ENCODE data around the gene COQ9. TPM values are rescaled to one million over a fixed set of nuclear protein-coding genes. Genes with fewer than 3 reads are reported as not detected.

COQ9 gene
- total RNA-seq, 1 experiment from 2014 or later = 32.9 TPM

DNA sequence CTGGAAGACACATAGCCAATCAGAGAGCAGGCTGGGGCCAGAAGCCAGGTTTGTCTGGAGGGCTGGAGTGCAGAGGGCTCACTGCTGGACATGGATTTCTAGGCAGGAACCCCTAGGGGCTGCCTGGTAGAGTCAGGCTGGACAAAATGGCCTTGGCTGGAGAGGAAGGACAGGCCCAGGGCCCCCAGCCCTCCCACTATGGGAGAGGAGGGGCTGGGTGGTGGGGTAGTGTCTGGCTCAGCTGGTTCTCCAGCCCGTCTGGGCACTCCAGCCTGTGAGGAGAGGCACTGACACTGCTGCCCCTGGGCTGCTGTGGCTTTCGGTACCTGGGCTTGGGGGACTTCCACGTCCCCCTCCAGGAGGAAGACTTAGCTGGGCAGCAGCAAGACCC is 60.8 kb downstream of the COQ9 start:
- Histone ChIP-seq H3K14ac (ENCODE audit: insufficient read depth, low read length) (no peak overlapping the region), H2BK15ac (ENCODE audit: low read depth, low read length) (no peak overlapping the region), H4K8ac (replicated peaks; ENCODE audit: insufficient read length, low read depth, low read length) (no peak overlapping the region), H3K4me2 (ENCODE audit: insufficient read depth, insufficient read length, low read length) (no peak overlapping the region), H2AFZ (ENCODE audit: low read length) (no peak overlapping the region), H4K20me1 (ENCODE audit: control insufficient read depth, insufficient read depth, insufficient read length) (no peaks in the 10 kb centered on the region), H3K27me3 (ENCODE audit: insufficient read depth, low read length) (no peaks in the 10 kb centered on the region), H2BK120ac (ENCODE audit: low read depth, low read length, poor library complexity, severe bottlenecking) (no peak overlapping the region), H3K9me3 (ENCODE audit: control insufficient read depth, low read depth, low read length) (no peaks in the 10 kb centered on the region), H3K4me1 (ENCODE audit: insufficient read depth, low read length) (no peaks in the 10 kb centered on the region), H3K9ac (ENCODE audit: extremely low read depth, insufficient read length, low read length) (no peak overlapping the region), H2BK12ac (ENCODE audit: insufficient read length, low read depth, low read length) (no peak overlapping the region), H3K79me2 (ENCODE audit: insufficient read depth, low read length) (no peaks in the 10 kb centered on the region), H3K23ac (ENCODE audit: insufficient read length, low read depth, low read length) (no peak overlapping the region), H2BK20ac (ENCODE audit: low read depth, low read length, poor library complexity, severe bottlenecking) (no peak overlapping the region), H4K91ac (ENCODE audit: insufficient read length, low read depth, low read length) (no peak overlapping the region), H3T11ph (ENCODE audit: low read length) (no peak overlapping the region), H3K4ac (ENCODE audit: low read depth, low read length) (no peak overlapping the region), H4K5ac (ENCODE audit: insufficient read length, low read depth, low read length) (no peak overlapping the region), H3K18ac (ENCODE audit: insufficient read length, low read depth, low read length) (no peak overlapping the region), H2AK5ac (ENCODE audit: insufficient read length, low read length) (no peak overlapping the region), H3K79me1 (ENCODE audit: insufficient read depth, low read depth, low read length, poor library complexity, severe bottlenecking) (no peaks in the 10 kb centered on the region), H3K56ac (ENCODE audit: insufficient read length, low read depth, low read length) (no peak overlapping the region), H3K23me2 (ENCODE audit: insufficient read length, low read depth, low read length, poor library complexity, severe bottlenecking) (no peaks in the 10 kb centered on the region), H3K27ac (ENCODE audit: insufficient read length, low read depth, low read length) (no peak overlapping the region), H2BK5ac (ENCODE audit: insufficient read length, low read length) (no peak overlapping the region)
- no peaks in the 10 kb centered on the region for H3K9me3 Mint-ChIP-seq
- WGBS (ENCODE audit: extremely low coverage, insufficient read length, low lambda C conversion rate) = no CpG with 5 or more reads among the region's 3 CpGs
- peaks cover 0 to 2% (median 0%) of the 10 kb centered on the region in 3 experiments; a peak in 1 of 7 replicates for H3K36me3 Mint-ChIP-seq (ENCODE audit: insufficient read depth in 1 of 3, low read depth in 3 of 3)
- no peak overlapping the region for H3K27ac Mint-ChIP-seq
- TF ChIP-seq, protein P1, sequence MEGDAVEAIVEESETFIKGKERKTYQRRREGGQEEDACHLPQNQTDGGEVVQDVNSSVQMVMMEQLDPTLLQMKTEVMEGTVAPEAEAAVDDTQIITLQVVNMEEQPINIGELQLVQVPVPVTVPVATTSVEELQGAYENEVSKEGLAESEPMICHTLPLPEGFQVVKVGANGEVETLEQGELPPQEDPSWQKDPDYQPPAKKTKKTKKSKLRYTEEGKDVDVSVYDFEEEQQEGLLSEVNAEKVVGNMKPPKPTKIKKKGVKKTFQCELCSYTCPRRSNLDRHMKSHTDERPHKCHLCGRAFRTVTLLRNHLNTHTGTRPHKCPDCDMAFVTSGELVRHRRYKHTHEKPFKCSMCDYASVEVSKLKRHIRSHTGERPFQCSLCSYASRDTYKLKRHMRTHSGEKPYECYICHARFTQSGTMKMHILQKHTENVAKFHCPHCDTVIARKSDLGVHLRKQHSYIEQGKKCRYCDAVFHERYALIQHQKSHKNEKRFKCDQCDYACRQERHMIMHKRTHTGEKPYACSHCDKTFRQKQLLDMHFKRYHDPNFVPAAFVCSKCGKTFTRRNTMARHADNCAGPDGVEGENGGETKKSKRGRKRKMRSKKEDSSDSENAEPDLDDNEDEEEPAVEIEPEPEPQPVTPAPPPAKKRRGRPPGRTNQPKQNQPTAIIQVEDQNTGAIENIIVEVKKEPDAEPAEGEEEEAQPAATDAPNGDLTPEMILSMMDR (conservative IDR thresholded peaks at IDR 0.05) = no peak
- H3K27me3 Mint-ChIP-seq (ENCODE audit: low read depth) = peaks cover 6% of the 10 kb centered on the region
- no peak overlapping the region for H3K4me3 Mint-ChIP-seq
- H3K4me1 Mint-ChIP-seq = peaks cover 14 to 24% of the 10 kb centered on the region in 2 experiments
- no peak for DNase-seq

Data from H9 (cell line).